GM12865 (cell line): Measurements from ENCODE around the gene VPS39.
A peak's percentile ranks its signal among the peaks of the same experiment; 100 is the strongest.

Experiments
- DNase-seq: peaks from one replicate; pipeline ENCODE4 v3.0.0; 2010; ENCODE audit warnings: low read depth
- H3K4me3 ChIP-seq: 2 replicates; pipeline ENCODE4 v1.5.1; 2011; ENCODE audit warnings: mild to moderate bottlenecking, low read depth, low read length, control low read depth
- TF ChIP-seq, protein P1 (sequence below): IDR thresholded peaks from 2 replicates; pipeline ENCODE4 v1.5.1; 2011; ENCODE audit warnings: low read length, control low read depth, low read depth, inconsistent platforms; ENCODE audit not compliant: insufficient read depth; ENCODE audit errors: missing control alignments

Gene VPS39

GRCh38 chr15:42207674-42208579 lies at the start of gene VPS39:
Gene VPS39, minus strand, starts transcription at chr15:42208304. Its CDS starts 151 bp downstream, at chr15:42208153.
- H3K4me3 ChIP-seq = peak within 1 kb of the TSS; percentile 86
- peak; percentile 89 for DNase-seq
- TF ChIP-seq, protein P1, sequence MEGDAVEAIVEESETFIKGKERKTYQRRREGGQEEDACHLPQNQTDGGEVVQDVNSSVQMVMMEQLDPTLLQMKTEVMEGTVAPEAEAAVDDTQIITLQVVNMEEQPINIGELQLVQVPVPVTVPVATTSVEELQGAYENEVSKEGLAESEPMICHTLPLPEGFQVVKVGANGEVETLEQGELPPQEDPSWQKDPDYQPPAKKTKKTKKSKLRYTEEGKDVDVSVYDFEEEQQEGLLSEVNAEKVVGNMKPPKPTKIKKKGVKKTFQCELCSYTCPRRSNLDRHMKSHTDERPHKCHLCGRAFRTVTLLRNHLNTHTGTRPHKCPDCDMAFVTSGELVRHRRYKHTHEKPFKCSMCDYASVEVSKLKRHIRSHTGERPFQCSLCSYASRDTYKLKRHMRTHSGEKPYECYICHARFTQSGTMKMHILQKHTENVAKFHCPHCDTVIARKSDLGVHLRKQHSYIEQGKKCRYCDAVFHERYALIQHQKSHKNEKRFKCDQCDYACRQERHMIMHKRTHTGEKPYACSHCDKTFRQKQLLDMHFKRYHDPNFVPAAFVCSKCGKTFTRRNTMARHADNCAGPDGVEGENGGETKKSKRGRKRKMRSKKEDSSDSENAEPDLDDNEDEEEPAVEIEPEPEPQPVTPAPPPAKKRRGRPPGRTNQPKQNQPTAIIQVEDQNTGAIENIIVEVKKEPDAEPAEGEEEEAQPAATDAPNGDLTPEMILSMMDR = no peak

GRCh38 chr15:42253300-42253699 lies 45.2 kb upstream of the VPS39 start:
- DNase-seq = no peak
- TF ChIP-seq, protein P1 = no peak

DNA sequence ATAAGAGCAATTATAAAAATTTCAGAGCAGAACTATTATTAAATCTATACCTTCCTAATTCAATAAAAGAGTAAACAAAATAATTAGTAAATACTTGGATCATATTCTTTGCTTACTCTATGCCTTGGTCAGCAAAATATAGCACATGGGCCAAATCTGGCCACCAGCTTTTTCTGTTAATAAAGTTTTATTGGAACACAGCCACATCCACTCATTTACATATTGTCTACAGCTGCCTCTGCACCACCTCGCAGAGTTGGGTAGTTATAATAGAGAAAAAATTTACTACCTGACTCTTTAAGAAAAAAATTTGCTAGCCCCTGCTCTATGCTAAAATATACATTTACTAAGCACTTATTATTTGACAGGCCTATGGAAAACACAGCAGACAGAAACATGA lies 32.7 kb upstream of the VPS39 start:
- DNase-seq = no peak
- TF ChIP-seq, protein P1 = no peak
- H3K4me3 ChIP-seq = no peak overlapping the region

More at GRCh38 chr15:42253300-42253699, 45.2 kb upstream of the VPS39 start:
- no peak overlapping the region for H3K4me3 ChIP-seq

GRCh38 chr15:42239528-42240182 lies 31.6 kb upstream of the VPS39 start:
- TF ChIP-seq, protein P1 = no peak
- no peak overlapping the region for H3K4me3 ChIP-seq
- no peak for DNase-seq

- no peak overlapping the region for H3K4me3 ChIP-seq
- TF ChIP-seq, protein P1 = no peak
- no peak for DNase-seq
Measured at GRCh38 chr15:42233107-42233506, 25.0 kb upstream of the VPS39 start.

DNA sequence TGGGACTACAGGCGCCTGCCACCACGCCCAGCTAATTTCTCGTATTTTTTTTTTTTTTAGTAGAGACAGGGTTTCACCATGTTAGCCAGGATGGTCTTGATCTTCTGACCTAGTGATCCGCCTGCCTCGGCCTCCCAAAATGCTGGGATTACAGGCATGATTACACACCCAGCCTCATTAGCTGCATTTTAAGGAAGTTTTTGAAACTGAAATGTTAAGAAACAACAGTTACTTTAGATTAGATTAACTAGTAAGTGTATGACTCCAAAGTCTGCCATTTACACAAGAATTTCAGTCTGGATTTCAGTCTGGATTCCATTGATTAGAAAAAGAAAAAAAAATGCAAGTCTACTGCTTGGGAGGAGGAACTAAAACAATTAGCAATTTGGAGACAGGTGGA lies 24.5 kb upstream of the VPS39 start:
- TF ChIP-seq, protein P1 = no peak
- no peak overlapping the region for H3K4me3 ChIP-seq
- DNase-seq = no peak
